Measurements from ENCODE around the gene TANGO2.

The TANGO2 gene

GRCh38 chr22:20091690-20092476 lies 71.0 kb downstream of the TANGO2 start:
- no peak for DNase-seq (ENCODE audit: low read depth)
- TF ChIP-seq, protein P1, sequence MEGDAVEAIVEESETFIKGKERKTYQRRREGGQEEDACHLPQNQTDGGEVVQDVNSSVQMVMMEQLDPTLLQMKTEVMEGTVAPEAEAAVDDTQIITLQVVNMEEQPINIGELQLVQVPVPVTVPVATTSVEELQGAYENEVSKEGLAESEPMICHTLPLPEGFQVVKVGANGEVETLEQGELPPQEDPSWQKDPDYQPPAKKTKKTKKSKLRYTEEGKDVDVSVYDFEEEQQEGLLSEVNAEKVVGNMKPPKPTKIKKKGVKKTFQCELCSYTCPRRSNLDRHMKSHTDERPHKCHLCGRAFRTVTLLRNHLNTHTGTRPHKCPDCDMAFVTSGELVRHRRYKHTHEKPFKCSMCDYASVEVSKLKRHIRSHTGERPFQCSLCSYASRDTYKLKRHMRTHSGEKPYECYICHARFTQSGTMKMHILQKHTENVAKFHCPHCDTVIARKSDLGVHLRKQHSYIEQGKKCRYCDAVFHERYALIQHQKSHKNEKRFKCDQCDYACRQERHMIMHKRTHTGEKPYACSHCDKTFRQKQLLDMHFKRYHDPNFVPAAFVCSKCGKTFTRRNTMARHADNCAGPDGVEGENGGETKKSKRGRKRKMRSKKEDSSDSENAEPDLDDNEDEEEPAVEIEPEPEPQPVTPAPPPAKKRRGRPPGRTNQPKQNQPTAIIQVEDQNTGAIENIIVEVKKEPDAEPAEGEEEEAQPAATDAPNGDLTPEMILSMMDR (IDR thresholded peaks at IDR 0.05; ENCODE audit: low read depth, low read length, missing control alignments): no peak
- H3K4me3 ChIP-seq (ENCODE audit: low read depth, low read length): no peak overlapping the region

DNA sequence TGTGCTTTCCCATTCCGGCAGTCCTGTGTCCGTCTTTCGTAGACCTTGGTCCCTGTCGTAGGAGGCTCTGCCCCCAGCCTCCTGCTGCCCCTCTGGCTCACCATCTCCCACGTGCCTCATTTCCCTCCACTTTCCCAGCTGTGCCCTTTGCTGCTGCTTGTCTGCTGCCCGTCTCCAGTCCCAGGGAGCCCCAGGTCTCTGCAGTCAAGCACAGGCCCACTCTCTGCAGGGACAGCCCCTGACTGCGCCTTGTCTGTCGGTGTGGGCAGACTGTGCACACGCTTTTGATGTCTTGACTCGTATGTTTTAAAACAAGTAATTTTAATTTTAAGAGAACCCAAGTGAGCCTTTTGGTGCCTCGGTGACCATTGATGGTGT lies 71.6 kb downstream of the TANGO2 start:
- TF ChIP-seq, protein P1 (IDR thresholded peaks at IDR 0.05; ENCODE audit: low read depth, low read length, missing control alignments): no peak
- H3K4me3 ChIP-seq (ENCODE audit: low read depth, low read length): no peak overlapping the region

GRCh38 chr22:20093418-20094196 lies 72.7 kb downstream of the TANGO2 start:
- H3K4me3 ChIP-seq (ENCODE audit: low read depth, low read length): no peak overlapping the region
- DNase-seq (ENCODE audit: low read depth): no peak
- TF ChIP-seq, protein P1 (IDR thresholded peaks at IDR 0.05; ENCODE audit: low read depth, low read length, missing control alignments): no peak

More for the DNA sequence above, 71.6 kb downstream of the TANGO2 start:
- no peak for DNase-seq (ENCODE audit: low read depth)

- TF ChIP-seq, protein P1 (IDR thresholded peaks at IDR 0.05; ENCODE audit: low read depth, low read length, missing control alignments): no peak
- no peak overlapping the region for H3K4me3 ChIP-seq (ENCODE audit: low read depth, low read length)
- no peak for DNase-seq (ENCODE audit: low read depth)
Observed at GRCh38 chr22:20094197-20094807, 73.4 kb downstream of the TANGO2 start.

GRCh38 chr22:20095521-20095920 lies 74.6 kb downstream of the TANGO2 start:
- TF ChIP-seq, protein P1 (IDR thresholded peaks at IDR 0.05; ENCODE audit: low read depth, low read length, missing control alignments): no peak
- no peak overlapping the region for H3K4me3 ChIP-seq (ENCODE audit: low read depth, low read length)
- no peak for DNase-seq (ENCODE audit: low read depth)

GRCh38 chr22:20096574-20097420 lies 75.9 kb downstream of the TANGO2 start:
- DNase-seq (ENCODE audit: low read depth): no peak
- H3K4me3 ChIP-seq (ENCODE audit: low read depth, low read length): no peak overlapping the region
- TF ChIP-seq, protein P1 (IDR thresholded peaks at IDR 0.05; ENCODE audit: low read depth, low read length, missing control alignments): no peak
